Heart right ventricle (tissue), 16 donors: ENCODE measurements around the gene DPEP2. TPM values are rescaled to one million over a fixed set of nuclear protein-coding genes. Genes with fewer than 3 reads are reported as not detected.

Experiments used
- ATAC-seq, 8 donors: fragments of 200-7000 bp; cut with Tn5 transposase; one replicate each; pipeline ENCODE4 v1.9.1; 2020; ENCODE audit warnings: mild to moderate bottlenecking in 8 of 8, moderate library complexity in 8 of 8, moderate number of reproducible peaks in 1 of 8
- DNase-seq, 2 donors: peaks; one replicate each; pipeline ENCODE4 v3.0.0-alpha.2; 2020
- H3K27ac ChIP-seq, 10 donors: fragments of 200-600 bp; sonication (generic) in 2 of 10; one replicate each; pipeline versions ENCODE4 v1.5.0 to v1.8.0; 2020 to 2022; ENCODE audit warnings: mild to moderate bottlenecking in 3 of 10
- H3K27me3 ChIP-seq, 7 donors: fragments of 200-600 bp; one replicate each; pipeline ENCODE4 v1.8.0; 2021 to 2022; ENCODE audit warnings: mild to moderate bottlenecking in 2 of 7
- H3K36me3 ChIP-seq, 9 donors: fragments of 200-600 bp; sonication (generic) in 1 of 9; one replicate each; pipeline versions ENCODE4 v1.5.0 to v1.8.0; 2020 to 2022; ENCODE audit warnings: mild to moderate bottlenecking in 2 of 9
- H3K4me1 ChIP-seq, 9 donors: fragments of 200-600 bp; sonication (generic) in 1 of 9; one replicate each; pipeline versions ENCODE4 v1.5.0 to v1.8.0; 2020 to 2022; ENCODE audit warnings: mild to moderate bottlenecking in 4 of 9
- H3K4me3 ChIP-seq, 10 donors: fragments of 200-600 bp; sonication (generic) in 2 of 10; one replicate each; pipeline versions ENCODE4 v1.5.0 to v1.8.0; 2020 to 2022; ENCODE audit warnings: mild to moderate bottlenecking in 7 of 10, moderate library complexity in 2 of 10
- H3K9me3 ChIP-seq, 11 donors: fragments of 200-600 bp in 10 of 11; sonication (generic) in 2 of 11; one replicate each; pipeline versions ENCODE4 v1.5.0 to v1.8.0; 2013 to 2022; ENCODE audit warnings: mild to moderate bottlenecking in 2 of 11, control low read depth in 1 of 11, moderate library complexity in 1 of 11
- CTCF ChIP-seq, 9 donors: fragments of 200-600 bp; sonication (generic) in 2 of 9; IDR thresholded peaks; one replicate each; pipeline versions ENCODE4 v1.5.0 to v1.8.0; 2021 to 2022; ENCODE audit warnings: antibody characterized with exemption in 9 of 9, mild to moderate bottlenecking in 5 of 9, moderate library complexity in 1 of 9
- WGBS, 2 donors: extraction: QIAGEN DNeasy Blood & Tissue Kit; methylation state at CpG; one replicate each; pipeline ENCODE4 v1.1.7; 2013; ENCODE audit warnings: inconsistent platforms in 1 of 2; 5-methylcytosine and 5-hydroxymethylcytosine counted together
- intact Hi-C, 10 donors: fragments of 100-400 bp; cut with DNase I; formaldehyde crosslinking; loops; one replicate each; pipeline versions ENCODE4 v1.11.1 to v1.14.2; 2022
- polyA plus RNA-seq, 2 donors: library from polyadenylated mRNA; stranded (reverse); fragments of 200-250 nt; gene quantifications; one replicate each; pipeline ENCODE4 v1.2.3, GENCODE V29; 2013
- total RNA-seq, 10 donors: library from RNA; stranded (reverse); fragmentation: NEBNext Ultra II Directional in 3 of 10; extraction: Animal tissue kit (Norgen Biotek cat#: 25700) in 3 of 10; gene quantifications; one replicate each; pipeline versions ENCODE4 v1.2.1 to v1.2.4, GENCODE V29; 2021 to 2023
- donor health status: Arrhythmogenic right ventricular cardiomyopathy.
- donor health status: ischemic (EF 13 %, LVEDD 7.1; RV severe dilation, severe dysfunction).
- donor health status: healthy with polysubstance abuse.
- donor health status: DM: no; HTN: yes; CAD: no.
- donor health status: DM: no; HTN: no; CAD: no.
- donor health status: ischemic (EF 25% LVEDD 6.9; RV normal size, moderate dysfunction).
- donor health status: ischemic (EF 25% LVEDD 5.7; RV mildly dilated, moderate dysfunction).
- donor health status: healthy.
- donor health status: DM: yes; HTN: yes; CAD: no.
- donor health status: Ischemic cardiomyopathy.
- donor health status: ischemic (EF 35%, LVEDD 5.7; RV mildly dilated, moderate dysfunction).
- donor health status: nonischemic (EF 11% LVEDD 7.7; RV severe dilation, severe dysfunction).
- donor health status: DM: yes; HTN: yes; CAD: no.
- donor health status: PGD.
- donor health status: ischemic (EF 29% LVEDD 5.4; RV normal size, mild dysfunction).
- donor health status: nonischemic (EF 23%, LVEDD 6.1; RV moderate dilation, normal function).

The DPEP2 gene
- total and polyA plus RNA-seq, 12 donors = 1.0 to 6.2 (median 1.6) TPM; not detected in 1

- TF ChIP-seq CTCF (IDR thresholded peaks at IDR 0.05) = no peak
- ATAC-seq (peak in 5 of 8 donors; percentile 0 to 20 (median 7)), DNase-seq (no peak)
- no peak overlapping the region for H3K4me3 ChIP-seq
- H3K36me3 ChIP-seq = peaks cover 0 to 89% (median 62%) of the 10 kb centered on the region in 9 donors
- peak overlapping the region in 6 of 10 donors; percentile 21 to 83 (median 75) for H3K27ac ChIP-seq
- peaks cover 13 to 81% (median 45%) of the 10 kb centered on the region in 9 donors for H3K4me1 ChIP-seq
- H3K27me3 ChIP-seq = no peaks in the 10 kb centered on the region
- intact Hi-C loops = loop anchor here in 1 of 10 donors (10.0 kb wide), 1 partner anchor 398 kb away; no protein-coding TSS in a partner anchor
- no peaks in the 10 kb centered on the region for H3K9me3 ChIP-seq
- 73 to 79% methylated on average over 27 of the region's 27 CpGs for WGBS, 2 donors
These were observed 56.6 kb downstream of the DPEP2 start for GRCh38 chr16:67942510-67943255.

GRCh38 chr16:67942200-67942509 is 57.1 kb downstream of the DPEP2 start:
- H3K36me3 ChIP-seq = peaks cover 0 to 84% (median 56%) of the 10 kb centered on the region in 9 donors
- WGBS, 2 donors = 70 to 79% methylated on average over 6 of the region's 6 CpGs
- no peaks in the 10 kb centered on the region for H3K9me3 ChIP-seq
- H3K27me3 ChIP-seq = no peaks in the 10 kb centered on the region
- ATAC-seq (peak in 6 of 8 donors; percentile 3 to 33 (median 20)), DNase-seq (no peak)
- peak; percentile 25 to 67 (median 59) for TF ChIP-seq CTCF (IDR thresholded peaks at IDR 0.05)
- H3K4me3 ChIP-seq = no peak overlapping the region
- H3K4me1 ChIP-seq = peaks cover 16 to 81% (median 50%) of the 10 kb centered on the region in 9 donors
- intact Hi-C loops = loop anchor here in 1 of 10 donors (10.0 kb wide), 1 partner anchor 397 kb away; no protein-coding TSS in a partner anchor
- H3K27ac ChIP-seq = peak overlapping the region in 5 of 10 donors; percentile 21 to 83 (median 74)

- Histone ChIP-seq H3K9me3 (no peaks in the 10 kb centered on the region), H3K4me3 (no peak overlapping the region), H3K4me1 (peaks cover 17 to 82% (median 52%) of the 10 kb centered on the region in 9 donors), H3K36me3 (peaks cover 0 to 78% (median 51%) of the 10 kb centered on the region in 9 donors), H3K27ac (peak overlapping the region in 5 of 10 donors; percentile 21 to 83 (median 48)), H3K27me3 (no peaks in the 10 kb centered on the region)
- TF ChIP-seq CTCF (IDR thresholded peaks at IDR 0.05) = no peak
- DNase-seq = no peak
- 78 to 79% methylated on average over 9 of the region's 9 CpGs for WGBS, 2 donors
- intact Hi-C loops = loop anchor here in 1 of 10 donors (10.0 kb wide), 1 partner anchor 397 kb away; no protein-coding TSS in a partner anchor
- ATAC-seq = no peak
These were observed 57.6 kb downstream of the DPEP2 start for GRCh38 chr16:67941469-67942199.

GRCh38 chr16:67940446-67941089 is 58.7 kb downstream of the DPEP2 start:
- Histone ChIP-seq H3K27me3 (no peaks in the 10 kb centered on the region), H3K9me3 (no peaks in the 10 kb centered on the region), H3K36me3 (peaks cover 0 to 68% (median 40%) of the 10 kb centered on the region in 9 donors), H3K4me1 (peaks cover 17 to 73% (median 47%) of the 10 kb centered on the region in 9 donors), H3K4me3 (no peak overlapping the region), H3K27ac (peak overlapping the region in 1 of 10 donors; percentile 15)
- TF ChIP-seq CTCF (IDR thresholded peaks at IDR 0.05) = no peak
- ATAC-seq (no peak), DNase-seq (no peak)
- intact Hi-C loops = loop anchor here in 1 of 10 donors (10.0 kb wide), 1 partner anchor 396 kb away; no protein-coding TSS in a partner anchor
- WGBS, 2 donors = 95 to 97% methylated on average over 5 of the region's 5 CpGs
